Thymus (tissue), 11 donors: ENCODE data around the gene YY1. TPM values are rescaled to one million over a fixed set of nuclear protein-coding genes. Genes with fewer than 3 reads are reported as not detected.

Experiments
- DNase-seq, 9 donors: peaks; one replicate each; pipeline ENCODE4 v3.0.0-alpha.2; 2013; ENCODE audit warnings: low spot score in 9 of 9, low read depth in 6 of 9, missing footprints in 1 of 9
- H3K27ac ChIP-seq, 2 donors: one replicate each; pipeline ENCODE4 v1.5.1; 2013; ENCODE audit warnings: control low read depth in 1 of 2, low read depth in 1 of 2, low read length in 1 of 2, mild to moderate bottlenecking in 1 of 2, moderate library complexity in 1 of 2
- H3K27me3 ChIP-seq, 2 donors: one replicate each; pipeline ENCODE4 v1.5.1; 2013; ENCODE audit warnings: low read length in 1 of 2; ENCODE audit not compliant: control insufficient read depth in 2 of 2, insufficient read depth in 1 of 2
- H3K36me3 ChIP-seq, 2 donors: one replicate each; pipeline ENCODE4 v1.5.1; 2013; ENCODE audit warnings: low read length in 1 of 2, mild to moderate bottlenecking in 1 of 2, moderate library complexity in 1 of 2; ENCODE audit not compliant: control insufficient read depth in 2 of 2, insufficient read depth in 2 of 2
- H3K4me1 ChIP-seq, 2 donors: one replicate each; pipeline ENCODE4 v1.5.1; 2013; ENCODE audit warnings: low read length in 2 of 2; ENCODE audit not compliant: control insufficient read depth in 2 of 2, insufficient read depth in 2 of 2
- H3K4me3 ChIP-seq, 2 donors: one replicate each; pipeline ENCODE4 v1.5.1; 2013; ENCODE audit warnings: low read length in 2 of 2, control low read depth in 1 of 2, mild to moderate bottlenecking in 1 of 2
- H3K9me3 ChIP-seq, 2 donors: one replicate each; pipeline ENCODE4 v1.5.1; 2013; ENCODE audit warnings: low read length in 1 of 2, mild to moderate bottlenecking in 1 of 2; ENCODE audit not compliant: control insufficient read depth in 2 of 2, insufficient read depth in 1 of 2
- WGBS: extraction: QIAGEN DNeasy Blood & Tissue Kit; methylation state at CpG from one replicate; pipeline ENCODE4 v1.1.7; 2013; 5-methylcytosine and 5-hydroxymethylcytosine counted together
- polyA plus RNA-seq: library from polyadenylated mRNA; stranded (reverse); fragments of 200-250 nt; gene quantifications from one replicate; pipeline ENCODE4 v1.2.3, GENCODE V29; 2013
- total RNA-seq: library from RNA; stranded (reverse); fragments of 120-200 nt; gene quantifications from one replicate; pipeline ENCODE4 v1.2.4, GENCODE V29; 2013
- donor health status: healthy.

Gene YY1
- total and polyA plus RNA-seq, 2 donors = 66.7 to 72.3 TPM

DNA sequence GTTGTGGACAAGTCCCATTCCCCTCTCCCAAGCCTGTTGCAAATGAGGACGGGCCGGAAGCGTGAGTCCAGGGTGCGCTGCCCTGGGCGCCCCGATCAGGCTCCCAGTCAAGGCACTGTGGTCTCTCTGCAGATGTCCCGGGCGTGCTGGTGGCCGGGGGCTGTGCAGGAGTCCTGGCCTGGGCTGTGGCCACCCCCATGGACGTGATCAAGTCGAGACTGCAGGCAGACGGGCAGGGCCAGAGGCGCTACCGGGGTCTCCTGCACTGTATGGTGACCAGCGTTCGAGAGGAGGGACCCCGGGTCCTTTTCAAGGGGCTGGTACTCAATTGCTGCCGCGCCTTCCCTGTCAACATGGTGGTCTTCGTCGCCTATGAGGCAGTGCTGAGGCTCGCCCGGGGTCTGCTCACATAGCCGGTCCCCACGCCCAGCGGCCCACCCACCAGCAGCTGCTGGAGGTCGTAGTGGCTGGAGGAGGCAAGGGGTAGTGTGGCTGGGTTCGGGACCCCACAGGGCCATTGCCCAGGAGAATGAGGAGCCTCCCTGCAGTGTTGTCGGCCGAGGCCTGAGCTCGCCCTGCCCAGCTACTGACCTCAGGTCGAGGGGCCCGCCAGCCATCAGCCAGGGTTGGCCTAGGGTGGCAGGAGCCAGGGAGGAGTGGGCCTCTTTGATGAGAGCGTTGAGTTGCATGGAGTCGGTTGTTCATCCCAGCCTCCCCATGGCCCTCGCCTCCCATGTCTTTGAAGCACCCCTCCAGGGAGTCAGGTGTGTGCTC, 90.5 kb downstream of the YY1 start:
- WGBS = 96% methylated on average over 36 of the region's 36 CpGs
- Histone ChIP-seq H3K4me3 (no peak overlapping the region), H3K4me1 (peaks cover 0 to 18% of the 10 kb centered on the region in 2 donors), H3K9me3 (no peaks in the 10 kb centered on the region), H3K27me3 (no peaks in the 10 kb centered on the region), H3K27ac (no peak overlapping the region), H3K36me3 (peaks cover 0 to 13% of the 10 kb centered on the region in 2 donors)
- no peak for DNase-seq

DNA sequence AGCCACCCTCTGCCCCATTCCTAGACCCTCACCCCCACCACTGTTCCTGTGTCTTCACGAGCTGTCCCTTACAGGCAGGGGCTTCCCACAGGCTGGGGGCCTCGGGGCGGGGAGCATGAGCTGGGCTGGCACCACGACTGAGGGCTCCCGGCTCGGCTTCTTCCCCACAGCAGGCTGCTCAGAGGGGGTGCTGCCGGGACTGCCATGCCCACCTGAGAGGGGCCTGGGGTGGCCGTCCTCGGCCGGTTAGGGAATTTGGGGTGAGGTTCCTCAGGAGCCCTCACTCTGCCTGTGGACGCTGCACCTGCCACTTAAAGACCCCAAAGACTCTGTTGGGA, 91.0 kb downstream of the YY1 start:
- 91% methylated on average over 11 of the region's 11 CpGs for WGBS

DNA sequence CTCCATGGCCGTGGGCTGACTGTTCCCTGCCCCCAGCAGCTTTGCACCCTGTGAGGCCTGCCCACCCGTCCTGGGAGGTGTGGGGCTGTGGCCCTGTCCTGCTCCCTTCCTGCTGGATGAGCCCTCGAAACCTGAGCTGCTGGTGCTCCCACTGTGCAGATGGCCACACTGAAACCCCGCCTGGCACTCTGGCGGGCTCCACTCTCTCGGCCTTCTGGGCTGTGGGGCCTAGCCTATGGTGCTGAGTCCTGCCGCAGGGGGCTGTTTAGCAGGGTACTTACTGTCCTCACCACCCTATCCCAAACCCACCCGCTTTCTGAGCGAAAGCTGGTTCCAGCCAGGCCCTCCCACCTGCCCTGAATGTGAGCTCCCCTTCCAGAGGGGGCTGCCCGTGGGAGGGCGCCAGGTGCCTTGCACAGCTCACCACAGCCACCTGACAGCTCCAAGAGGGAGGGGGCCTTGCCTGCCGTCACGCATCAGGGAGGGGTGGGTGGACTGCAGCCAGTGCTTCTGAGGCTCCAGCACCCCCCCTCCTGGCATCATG, 91.5 kb downstream of the YY1 start:
- no peaks in the 10 kb centered on the region for H3K9me3 ChIP-seq
- no peaks in the 10 kb centered on the region for H3K27me3 ChIP-seq
- peak overlapping the region in 1 of 2 donors; percentile 46 for H3K27ac ChIP-seq
- DNase-seq = peak in 1 of 9 donors; percentile 51
- 70% methylated on average over 13 of the region's 13 CpGs for WGBS
- H3K4me3 ChIP-seq = no peak overlapping the region
- H3K4me1 ChIP-seq = peaks cover 0 to 18% of the 10 kb centered on the region in 2 donors
- peaks cover 4 to 17% of the 10 kb centered on the region in 2 donors for H3K36me3 ChIP-seq

More for the DNA sequence above, 91.0 kb downstream of the YY1 start:
- Histone ChIP-seq H3K27me3 (no peaks in the 10 kb centered on the region), H3K27ac (peak overlapping the region in 1 of 2 donors; percentile 46), H3K4me3 (no peak overlapping the region), H3K36me3 (peaks cover 2 to 14% of the 10 kb centered on the region in 2 donors), H3K4me1 (peaks cover 0 to 18% of the 10 kb centered on the region in 2 donors), H3K9me3 (no peaks in the 10 kb centered on the region)
- no peak for DNase-seq

DNA sequence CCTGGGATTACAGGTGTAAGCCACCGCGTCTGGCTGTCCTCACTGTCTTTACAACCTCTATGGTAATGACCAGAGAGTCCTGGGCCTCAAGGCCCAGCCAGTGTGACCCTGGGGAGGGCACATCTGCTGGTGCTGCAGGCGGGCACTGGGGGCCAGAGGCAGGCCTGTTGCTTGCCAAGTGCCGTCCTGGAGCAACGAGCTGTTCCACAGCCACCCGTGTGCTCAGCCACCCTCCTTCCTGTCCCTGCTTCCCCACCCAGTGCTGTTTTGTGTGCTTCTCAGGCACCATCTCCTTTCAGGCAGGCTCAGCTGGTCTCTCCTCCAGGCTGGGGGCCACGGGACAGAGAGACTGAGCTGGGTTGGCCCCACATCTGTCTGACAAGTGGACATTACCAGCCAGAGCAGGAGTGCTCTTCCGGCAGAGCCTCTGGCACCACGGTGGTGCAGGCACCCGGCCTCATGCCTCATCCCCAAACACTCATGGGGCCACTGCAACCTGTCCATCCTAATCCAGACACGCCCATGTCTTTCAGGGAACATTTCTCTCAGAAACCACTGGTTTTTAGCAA, 93.2 kb downstream of the YY1 start:
- Histone ChIP-seq H3K4me1 (peaks cover 0 to 18% of the 10 kb centered on the region in 2 donors), H3K4me3 (no peak overlapping the region), H3K9me3 (no peaks in the 10 kb centered on the region), H3K27me3 (no peaks in the 10 kb centered on the region), H3K36me3 (peaks cover 14 to 27% of the 10 kb centered on the region in 2 donors), H3K27ac (no peak overlapping the region)
- DNase-seq = no peak
- 92% methylated on average over 11 of the region's 11 CpGs for WGBS

Other genes starting within 250 kb of the YY1 start
- gene EVL, start 173.7 kb upstream of the YY1 start, total RNA-seq = 240 TPM
- 233 TPM for gene EVL, start 173.7 kb upstream of the YY1 start, polyA plus RNA-seq
- gene DEGS2, start 79.5 kb upstream of the YY1 start, total RNA-seq = 0.38 TPM
- gene DEGS2, start 79.5 kb upstream of the YY1 start, polyA plus RNA-seq = 2.1 TPM
- gene SLC25A29, start 67.3 kb downstream of the YY1 start, total RNA-seq = 19.4 TPM
- gene SLC25A29, start 67.3 kb downstream of the YY1 start, polyA plus RNA-seq = 90.3 TPM
- not detected for gene SLC25A47, start 84.2 kb downstream of the YY1 start, total RNA-seq
- 0.09 TPM for gene SLC25A47, start 84.2 kb downstream of the YY1 start, polyA plus RNA-seq
- 9.3 TPM for gene WDR25, start 137.3 kb downstream of the YY1 start, total RNA-seq
- 7.2 TPM for gene WDR25, start 137.3 kb downstream of the YY1 start, polyA plus RNA-seq